ENCODE results near the gene PAIP2.

DNA sequence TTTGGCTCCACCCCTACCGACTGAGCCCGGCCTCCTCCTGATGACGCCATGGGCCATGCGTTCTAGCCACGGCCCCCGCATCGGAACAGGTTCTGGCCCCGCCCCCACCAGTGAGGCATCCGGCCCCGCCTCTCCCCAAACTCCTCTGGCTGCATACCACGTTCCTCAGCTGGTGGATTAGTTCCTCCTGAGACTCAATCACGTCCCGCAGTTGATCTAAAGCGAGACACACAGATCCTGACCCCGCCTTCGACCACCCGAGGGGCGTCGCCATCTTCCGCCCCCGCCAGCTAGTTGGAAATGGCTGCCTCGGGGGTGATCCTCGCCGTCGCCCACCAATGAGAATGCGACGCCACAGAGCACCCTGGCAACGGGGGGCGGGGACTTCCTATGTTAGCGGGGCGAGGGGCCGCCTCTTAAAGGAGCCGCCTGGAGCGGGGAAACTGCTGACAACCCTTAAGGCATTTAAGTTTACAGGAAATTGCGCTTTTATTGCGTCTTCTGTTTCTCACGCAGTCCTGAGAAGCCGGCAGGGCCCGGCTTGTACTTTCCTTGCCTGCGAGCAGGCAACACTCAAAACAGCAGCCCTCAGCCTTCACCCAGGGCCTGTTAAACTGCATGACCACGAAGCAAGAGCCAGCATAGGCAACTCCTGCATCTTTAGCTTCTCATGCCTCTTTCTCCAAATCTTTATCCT is 62.3 kb downstream of the PAIP2 start, which contains the start of gene SPATA24:
- TF ChIP-seq, protein P1, sequence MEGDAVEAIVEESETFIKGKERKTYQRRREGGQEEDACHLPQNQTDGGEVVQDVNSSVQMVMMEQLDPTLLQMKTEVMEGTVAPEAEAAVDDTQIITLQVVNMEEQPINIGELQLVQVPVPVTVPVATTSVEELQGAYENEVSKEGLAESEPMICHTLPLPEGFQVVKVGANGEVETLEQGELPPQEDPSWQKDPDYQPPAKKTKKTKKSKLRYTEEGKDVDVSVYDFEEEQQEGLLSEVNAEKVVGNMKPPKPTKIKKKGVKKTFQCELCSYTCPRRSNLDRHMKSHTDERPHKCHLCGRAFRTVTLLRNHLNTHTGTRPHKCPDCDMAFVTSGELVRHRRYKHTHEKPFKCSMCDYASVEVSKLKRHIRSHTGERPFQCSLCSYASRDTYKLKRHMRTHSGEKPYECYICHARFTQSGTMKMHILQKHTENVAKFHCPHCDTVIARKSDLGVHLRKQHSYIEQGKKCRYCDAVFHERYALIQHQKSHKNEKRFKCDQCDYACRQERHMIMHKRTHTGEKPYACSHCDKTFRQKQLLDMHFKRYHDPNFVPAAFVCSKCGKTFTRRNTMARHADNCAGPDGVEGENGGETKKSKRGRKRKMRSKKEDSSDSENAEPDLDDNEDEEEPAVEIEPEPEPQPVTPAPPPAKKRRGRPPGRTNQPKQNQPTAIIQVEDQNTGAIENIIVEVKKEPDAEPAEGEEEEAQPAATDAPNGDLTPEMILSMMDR (IDR thresholded peaks at IDR 0.05; ENCODE audit: insufficient read depth, low read length) = no peak
- TF ChIP-seq POLR2AphosphoS5 (IDR thresholded peaks at IDR 0.05; ENCODE audit: low read depth) = no peak
- TF ChIP-seq, protein P2, sequence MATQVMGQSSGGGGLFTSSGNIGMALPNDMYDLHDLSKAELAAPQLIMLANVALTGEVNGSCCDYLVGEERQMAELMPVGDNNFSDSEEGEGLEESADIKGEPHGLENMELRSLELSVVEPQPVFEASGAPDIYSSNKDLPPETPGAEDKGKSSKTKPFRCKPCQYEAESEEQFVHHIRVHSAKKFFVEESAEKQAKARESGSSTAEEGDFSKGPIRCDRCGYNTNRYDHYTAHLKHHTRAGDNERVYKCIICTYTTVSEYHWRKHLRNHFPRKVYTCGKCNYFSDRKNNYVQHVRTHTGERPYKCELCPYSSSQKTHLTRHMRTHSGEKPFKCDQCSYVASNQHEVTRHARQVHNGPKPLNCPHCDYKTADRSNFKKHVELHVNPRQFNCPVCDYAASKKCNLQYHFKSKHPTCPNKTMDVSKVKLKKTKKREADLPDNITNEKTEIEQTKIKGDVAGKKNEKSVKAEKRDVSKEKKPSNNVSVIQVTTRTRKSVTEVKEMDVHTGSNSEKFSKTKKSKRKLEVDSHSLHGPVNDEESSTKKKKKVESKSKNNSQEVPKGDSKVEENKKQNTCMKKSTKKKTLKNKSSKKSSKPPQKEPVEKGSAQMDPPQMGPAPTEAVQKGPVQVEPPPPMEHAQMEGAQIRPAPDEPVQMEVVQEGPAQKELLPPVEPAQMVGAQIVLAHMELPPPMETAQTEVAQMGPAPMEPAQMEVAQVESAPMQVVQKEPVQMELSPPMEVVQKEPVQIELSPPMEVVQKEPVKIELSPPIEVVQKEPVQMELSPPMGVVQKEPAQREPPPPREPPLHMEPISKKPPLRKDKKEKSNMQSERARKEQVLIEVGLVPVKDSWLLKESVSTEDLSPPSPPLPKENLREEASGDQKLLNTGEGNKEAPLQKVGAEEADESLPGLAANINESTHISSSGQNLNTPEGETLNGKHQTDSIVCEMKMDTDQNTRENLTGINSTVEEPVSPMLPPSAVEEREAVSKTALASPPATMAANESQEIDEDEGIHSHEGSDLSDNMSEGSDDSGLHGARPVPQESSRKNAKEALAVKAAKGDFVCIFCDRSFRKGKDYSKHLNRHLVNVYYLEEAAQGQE (IDR thresholded peaks at IDR 0.05; ENCODE audit: insufficient replicate concordance, low read depth) = no peak
